ENCODE results near the gene CTIF.
"Not testable (repeated sequence)": the region's sequence is repeated elsewhere in the genome, so short reads cannot be mapped to it uniquely, and the experiment has no call there.

The CTIF gene

GRCh38 chr18:48811977-48812451 is 273.2 kb downstream of the CTIF start:
- DNase-seq = not testable (repeated sequence)

DNA sequence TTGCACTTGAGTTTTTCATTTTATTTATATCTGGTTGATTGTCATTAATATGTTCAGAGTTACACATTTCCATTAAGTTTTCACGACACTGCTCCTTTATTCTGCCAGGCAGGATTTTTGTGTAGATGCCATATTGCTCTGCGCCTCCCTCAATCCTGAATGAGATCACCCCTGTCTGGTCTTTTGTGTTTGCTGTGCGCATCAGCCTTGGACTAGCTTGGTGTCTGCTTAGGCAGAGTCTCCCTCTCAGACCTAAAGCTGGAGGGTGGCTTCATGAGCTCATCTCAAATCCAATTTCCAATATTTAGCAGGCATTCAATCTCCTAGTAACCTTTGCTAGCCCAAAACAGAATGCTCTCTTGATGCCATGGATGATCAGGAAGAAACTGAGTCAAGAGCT is 274.5 kb downstream of the CTIF start:
- no peak for DNase-seq

DNA sequence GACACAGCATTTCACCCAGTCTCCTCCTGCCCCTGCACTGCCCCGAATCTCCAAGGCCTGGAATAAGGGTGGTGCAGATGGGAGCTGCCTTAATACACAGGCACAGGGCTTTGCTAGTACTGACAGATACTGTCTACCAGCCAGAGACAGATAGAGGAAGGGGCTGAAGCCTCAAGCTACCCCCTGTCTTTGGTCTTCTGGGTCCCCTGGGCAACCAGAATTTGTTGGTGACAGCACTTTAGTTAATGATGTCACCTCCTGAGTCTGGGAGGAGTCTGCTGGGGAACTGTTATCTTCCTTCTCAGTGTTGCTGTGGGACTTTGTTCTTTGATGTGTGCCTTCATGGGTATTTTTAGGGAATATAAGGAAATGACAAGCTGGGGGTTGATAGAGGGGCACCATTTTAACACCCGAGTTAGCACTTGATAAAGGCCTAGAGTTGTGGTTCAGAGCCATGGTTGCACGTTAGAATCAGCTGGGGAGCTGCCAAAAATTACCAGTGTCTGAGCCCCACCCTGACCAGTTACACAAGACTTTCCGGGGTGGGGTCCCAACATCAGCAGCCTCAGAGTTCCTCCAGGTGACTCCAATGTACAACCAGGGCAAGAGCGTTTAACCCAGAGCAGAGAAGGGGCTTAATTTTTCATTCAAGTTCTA is 275.1 kb downstream of the CTIF start:
- no peak for DNase-seq

GRCh38 chr18:48814490-48815178 is 275.8 kb downstream of the CTIF start:
- DNase-seq = no peak

GRCh38 chr18:48815179-48815515 is 276.3 kb downstream of the CTIF start:
- DNase-seq = no peak

- DNase-seq = no peak
These were observed 276.9 kb downstream of the CTIF start for GRCh38 chr18:48815581-48816324.

- DNase-seq = no peak
These were observed 277.7 kb downstream of the CTIF start for GRCh38 chr18:48816554-48816953.

- DNase-seq = no peak
These were observed 278.2 kb downstream of the CTIF start for GRCh38 chr18:48817021-48817461.

DNA sequence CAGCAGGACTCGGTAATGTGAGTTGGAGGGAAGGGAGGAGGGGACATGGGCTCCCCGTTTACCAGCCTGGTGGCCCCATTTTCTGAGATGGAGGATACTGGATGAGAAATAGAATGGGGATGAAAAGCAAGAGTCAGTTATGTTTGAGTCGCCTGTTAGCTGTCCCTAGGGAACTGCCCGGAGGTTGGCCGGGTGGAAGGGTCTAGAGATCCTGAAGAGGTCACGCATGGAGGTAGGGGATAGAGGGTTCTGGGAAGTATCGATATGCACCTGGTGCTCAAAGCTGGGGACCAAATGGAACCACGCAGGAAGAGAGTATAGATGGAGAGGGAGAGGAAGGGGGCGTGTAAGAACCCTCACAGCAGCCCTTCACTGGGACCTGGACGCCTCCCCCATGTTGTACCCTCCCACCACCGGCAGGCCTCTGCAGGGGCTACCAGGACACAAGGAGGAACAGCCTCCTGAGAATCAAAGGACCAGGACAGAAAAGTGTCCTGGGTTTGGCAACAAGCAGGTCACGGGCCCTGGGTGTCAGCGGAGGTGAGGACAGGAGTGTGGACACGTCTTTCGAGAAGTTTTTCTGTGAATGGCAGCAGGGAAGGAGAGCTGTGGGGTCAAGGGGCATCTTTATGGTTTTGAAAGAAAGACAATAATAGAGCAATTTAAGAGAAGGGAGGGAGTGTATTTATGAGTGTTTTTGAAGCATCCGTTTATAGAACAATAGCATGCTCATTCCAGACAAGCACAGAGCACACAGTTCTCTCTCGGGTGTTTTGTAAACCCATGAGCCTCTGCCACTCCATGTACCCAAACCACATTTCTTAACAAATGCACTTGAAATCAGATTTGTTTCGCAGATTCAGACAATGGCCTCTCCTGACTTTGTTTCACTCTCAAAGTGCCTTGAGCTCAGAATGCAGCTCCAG is 279.8 kb downstream of the CTIF start:
- DNase-seq = no peak

- DNase-seq = no peak
These were observed 280.4 kb downstream of the CTIF start for GRCh38 chr18:48819276-48819675.

GRCh38 chr18:48819781-48820482 is 281.1 kb downstream of the CTIF start:
- no peak for DNase-seq

DNA sequence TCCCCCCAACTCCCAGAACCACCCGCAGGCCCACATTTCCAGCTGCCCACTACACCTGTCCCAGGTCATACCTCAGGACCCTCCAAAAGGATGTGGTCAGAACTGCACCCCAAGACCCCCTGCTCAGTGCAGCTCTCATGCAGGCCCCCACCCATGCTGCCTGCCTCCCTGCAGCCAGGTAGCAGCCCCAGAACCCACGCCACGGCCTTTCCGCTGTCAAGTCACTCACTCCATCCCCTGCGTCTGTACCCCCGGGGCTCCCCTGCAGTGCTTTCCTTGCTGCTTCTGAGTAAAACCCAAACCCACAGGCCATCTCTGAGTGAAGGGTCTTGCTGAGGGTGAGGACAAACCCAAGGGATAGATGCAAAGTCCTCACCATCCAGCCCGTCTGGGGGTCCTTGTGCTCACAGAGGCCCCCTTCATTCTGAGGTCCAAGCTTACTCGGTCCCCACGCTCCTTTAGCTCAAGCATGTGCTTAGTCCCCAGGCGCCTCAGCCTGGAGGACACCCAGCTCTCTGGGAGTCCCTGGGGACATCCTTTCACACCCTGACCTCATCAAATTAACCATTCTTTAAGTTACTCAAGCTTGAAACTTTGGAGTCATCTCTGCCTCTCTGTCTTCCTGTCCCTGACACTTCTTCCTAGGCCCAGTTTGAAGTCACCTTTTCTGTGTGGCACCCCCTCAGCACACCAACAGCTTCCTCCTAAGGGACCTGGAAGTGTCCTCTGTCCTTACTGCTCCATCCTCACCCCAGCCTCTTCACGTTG is 281.8 kb downstream of the CTIF start:
- DNase-seq = no peak

DNA sequence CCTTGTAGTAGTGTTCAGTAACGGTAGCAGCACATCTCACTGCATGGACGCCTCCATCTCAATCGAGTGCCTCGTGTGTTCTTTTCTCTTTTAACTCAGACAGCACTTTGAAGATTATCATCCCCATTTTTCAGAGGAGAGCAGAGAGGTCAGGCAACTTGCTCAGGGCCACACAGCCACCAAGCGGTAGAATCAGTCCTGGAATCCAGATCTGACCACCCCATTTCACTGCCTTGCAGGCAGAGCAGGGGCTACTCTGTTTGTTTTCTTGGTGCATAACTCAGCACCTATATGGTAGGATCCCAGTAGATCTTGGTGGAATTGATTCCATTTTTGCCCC is 282.4 kb downstream of the CTIF start:
- no peak for DNase-seq

DNA sequence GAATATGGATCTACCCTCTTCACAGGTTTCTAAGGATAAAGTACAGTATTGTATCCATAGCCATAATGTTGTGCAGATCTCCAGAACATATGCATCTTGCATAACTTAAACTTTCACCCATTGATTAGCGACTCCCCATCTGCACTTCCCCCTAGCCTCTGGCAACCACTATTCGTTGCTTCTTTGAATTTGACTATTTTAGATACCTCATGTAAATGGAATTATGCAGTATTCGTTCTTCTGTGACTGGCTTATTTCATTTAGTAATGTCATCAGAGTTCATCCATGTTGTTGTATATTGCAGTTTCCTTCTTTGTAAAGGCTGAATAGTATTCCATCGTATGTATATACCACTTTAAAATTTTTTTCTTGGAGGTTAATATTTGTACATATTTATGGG is 283.0 kb downstream of the CTIF start:
- DNase-seq = no peak

- DNase-seq = no peak
These were observed 285.6 kb downstream of the CTIF start for GRCh38 chr18:48824231-48824970.

DNA sequence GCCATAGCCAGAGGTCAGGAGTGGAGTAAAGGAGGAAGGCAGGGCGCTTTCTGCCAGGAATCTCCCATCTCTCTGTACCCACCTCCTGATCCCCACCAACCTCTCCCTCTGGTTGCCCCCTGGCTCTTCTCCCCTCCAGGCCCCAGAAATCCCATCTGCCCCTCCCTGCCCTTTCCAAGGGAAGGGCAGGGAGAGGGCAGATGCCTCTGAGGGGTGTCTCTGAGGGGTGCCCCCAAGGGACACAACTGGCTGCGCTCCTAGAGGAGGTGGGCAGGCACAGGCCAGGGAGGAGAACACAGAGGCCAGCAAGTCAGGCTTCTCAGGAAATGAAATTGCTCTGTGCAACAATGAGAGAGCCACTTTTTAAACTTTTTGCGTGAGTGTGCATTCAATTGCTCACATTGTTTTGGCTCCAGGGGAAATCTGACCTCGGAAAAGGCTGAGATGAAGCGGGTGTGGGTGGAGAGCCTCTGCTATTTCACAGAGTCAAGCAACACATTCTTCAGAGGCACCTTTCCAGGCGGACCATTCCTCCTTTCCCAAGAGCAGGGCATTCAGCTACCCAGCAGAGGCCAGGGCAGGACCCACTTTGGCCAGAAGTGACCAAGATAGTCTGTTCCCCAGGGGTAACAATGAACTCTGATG is 286.4 kb downstream of the CTIF start:
- DNase-seq = no peak

DNA sequence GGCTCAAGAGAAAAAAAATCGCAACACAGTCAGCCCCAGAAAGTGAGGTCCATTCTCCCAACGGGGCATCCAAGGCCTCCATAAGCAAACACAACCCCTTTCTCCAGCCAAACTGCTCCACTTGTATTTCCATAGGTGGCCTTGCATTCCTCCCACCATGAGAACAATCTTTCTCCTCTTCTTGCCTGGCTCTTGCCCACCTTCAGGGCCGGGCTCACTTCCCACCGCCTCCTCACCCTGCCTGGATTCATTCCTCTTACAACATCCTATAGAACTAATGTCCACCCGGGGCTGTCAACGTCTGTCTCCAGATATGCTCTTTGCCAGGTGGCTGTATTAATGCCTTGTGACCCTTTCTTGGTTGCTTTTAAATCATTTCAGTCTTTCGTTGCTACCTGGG is 287.4 kb downstream of the CTIF start:
- no peak for DNase-seq

GRCh38 chr18:48826806-48827205 is 288.0 kb downstream of the CTIF start:
- no peak for DNase-seq

DNA sequence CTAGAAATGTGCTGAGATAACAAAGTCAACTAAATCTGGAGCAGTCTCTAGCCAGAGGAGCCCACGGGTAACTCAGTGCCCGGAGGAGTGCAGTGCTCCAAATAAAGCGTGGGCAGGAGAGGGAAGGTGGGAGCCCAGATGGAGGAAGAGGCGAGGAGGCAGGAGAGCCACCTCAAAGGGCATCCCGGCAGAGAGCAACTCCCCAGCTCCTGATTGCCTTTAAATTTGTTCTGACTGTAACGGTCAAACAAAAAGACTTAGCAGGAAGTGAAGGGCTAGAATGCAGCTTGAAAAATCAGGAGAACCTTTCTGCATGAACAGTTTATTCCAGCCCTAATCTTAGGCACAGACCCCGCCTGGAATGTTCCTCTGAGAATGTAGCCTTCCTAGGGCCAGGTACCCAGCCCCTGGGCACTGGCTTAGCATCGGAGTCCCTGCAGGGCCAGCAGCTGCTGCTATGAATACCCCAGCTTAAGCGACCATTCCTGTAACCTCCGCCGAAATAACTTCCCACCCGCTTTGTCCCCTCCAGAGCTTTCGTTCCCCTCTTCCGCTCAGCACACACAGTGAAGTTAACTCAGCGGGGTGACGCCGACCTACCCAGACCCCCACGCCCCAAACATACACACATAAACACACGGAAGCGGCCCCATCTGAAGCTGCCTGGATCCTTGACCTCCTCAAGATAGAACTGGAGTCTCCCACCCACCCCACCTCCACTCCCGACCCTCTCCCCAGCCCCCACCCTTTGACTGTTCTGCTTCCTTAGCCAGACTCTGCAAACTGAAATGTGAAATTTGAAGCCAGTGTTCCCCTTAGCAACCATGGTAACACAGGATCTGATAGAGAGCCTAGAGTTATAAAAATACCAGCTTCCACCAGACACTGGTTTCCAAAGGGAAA is 288.7 kb downstream of the CTIF start:
- DNase-seq = no peak

All from SIG-M5 (cell line).